CD4-positive, alpha-beta T cell treated with Interleukin-1 beta for 1 hour (primary cell): ENCODE measurements around the gene KIF3B.
"Not testable (repeated sequence)": the region's sequence is repeated elsewhere in the genome, so short reads cannot be mapped to it uniquely, and the experiment has no call there.

Source experiments
- DNase-seq, 2 donors: peaks; one replicate each; pipeline ENCODE4 v3.0.0-alpha.2; 2020 to 2022

The KIF3B gene

DNA sequence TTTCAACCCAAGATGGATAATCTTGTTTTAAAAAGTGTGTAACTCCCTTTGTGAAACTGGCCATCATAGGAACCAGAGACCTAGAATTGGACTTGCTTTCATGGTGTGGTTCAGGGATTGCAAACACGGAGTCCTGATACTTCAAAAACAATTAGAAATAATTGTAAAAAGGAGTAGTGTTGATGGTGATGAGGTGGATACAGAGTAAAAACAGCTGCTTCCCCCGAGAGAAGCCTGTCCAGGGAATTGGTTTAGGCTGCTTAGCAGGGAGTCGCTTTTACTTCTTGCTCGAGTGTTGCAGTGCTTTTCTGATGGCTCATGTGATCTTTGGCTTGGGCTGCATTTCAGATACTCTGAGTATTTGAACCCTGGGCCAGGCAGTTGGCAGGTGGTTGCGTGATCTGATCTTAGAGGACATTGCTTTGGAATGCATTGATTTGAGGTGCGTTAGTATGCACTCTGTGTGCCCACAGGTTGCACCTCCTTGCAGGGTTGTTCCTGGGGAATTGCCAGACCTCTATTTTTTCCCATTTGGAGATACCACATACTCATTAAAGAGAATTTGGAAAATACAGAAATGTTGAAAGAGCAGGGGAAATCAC is 19.5 kb downstream of the KIF3B start:
- DNase-seq = no peak

DNA sequence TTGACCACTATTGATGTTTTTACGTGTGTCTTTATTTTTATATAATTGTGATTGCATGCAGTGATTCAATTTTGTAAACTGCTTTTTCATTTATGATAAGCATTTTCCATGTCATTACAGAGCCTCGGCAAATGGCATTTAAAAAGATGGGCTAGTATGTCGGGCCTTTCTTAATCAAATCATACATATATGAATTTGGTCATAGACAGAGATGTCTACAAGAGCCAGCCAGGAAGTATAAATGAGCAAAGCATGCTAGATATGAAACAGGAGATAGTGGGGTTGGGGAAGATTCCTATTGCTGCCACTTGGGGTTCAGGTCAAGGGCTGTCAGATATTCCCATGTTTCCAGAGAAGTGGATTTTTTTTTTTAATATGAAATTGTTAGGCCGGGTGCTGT is 20.0 kb downstream of the KIF3B start:
- no peak for DNase-seq

DNA sequence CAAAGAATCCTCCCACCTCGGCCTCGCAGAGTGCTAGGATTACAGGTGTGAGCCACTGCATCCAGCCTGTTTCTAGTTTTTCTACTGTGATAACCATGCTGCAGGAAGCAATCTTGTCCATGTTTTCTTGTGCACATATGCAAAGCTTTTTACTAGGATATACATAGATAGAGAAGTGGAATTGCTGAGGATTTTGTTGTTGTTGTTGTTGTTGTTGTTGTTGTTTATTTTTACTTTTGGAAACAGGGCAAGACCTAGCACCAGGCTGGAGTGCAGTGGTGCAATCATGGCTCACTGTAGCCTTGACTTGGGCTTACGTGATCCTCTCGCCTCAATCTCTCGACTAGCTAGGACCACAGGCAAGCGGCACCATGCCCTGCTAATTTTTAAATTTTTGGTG is 23.2 kb downstream of the KIF3B start:
- no peak for DNase-seq

DNA sequence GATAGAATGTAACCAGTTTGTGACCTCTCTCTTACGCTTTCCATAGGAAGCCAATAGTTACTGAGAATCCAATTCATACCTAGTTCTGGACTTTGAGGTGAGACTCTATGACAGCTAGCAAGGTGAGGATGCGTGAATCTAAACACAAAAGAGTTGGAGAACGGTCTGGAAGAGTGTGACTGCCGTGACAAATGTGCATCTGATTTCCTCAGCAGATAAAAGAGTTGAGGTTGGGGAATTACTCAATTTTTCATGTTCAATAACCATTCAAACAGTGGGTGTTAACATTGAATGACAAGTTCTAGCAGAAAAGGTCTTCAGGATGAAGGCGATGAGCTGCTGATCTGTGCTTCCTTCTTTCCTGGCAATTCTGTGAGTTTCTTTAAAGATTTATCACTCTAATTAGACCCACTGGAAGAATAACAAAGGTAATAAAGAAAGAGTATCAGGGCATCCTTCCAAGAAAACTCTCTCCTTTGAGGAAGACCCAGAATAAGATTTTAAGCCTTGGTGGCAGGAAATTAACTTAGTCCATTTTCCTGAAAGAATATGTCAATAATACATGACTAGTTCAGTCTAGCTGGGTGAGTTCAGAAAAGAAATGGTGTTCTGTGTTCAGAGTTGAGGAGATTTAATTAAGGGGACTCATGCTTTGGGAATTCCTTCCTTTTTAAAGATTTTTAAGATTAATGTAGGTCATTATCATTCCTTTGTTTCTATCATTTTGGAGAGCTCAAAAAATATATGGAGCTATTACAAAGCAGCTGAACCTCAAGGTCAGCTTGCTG is 24.5 kb downstream of the KIF3B start:
- no peak for DNase-seq

DNA sequence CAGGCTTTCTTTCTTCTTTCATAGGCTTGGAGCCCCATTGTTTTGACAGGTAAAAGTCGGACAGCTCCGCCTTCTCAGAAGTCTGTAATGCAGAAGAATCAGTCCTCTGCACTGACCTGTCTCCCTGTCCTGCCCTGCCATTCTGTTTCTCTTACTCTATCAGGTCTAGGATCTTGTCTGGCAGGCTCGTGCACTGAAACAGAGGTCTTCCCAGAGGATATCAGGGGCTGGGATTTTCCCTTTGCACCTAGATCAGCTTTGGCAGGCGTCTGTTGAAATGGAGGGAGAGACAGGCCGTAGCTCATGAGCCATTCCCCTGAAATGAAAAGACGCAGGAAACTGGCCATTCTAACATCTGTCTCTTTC is 25.0 kb downstream of the KIF3B start:
- no peak for DNase-seq

DNA sequence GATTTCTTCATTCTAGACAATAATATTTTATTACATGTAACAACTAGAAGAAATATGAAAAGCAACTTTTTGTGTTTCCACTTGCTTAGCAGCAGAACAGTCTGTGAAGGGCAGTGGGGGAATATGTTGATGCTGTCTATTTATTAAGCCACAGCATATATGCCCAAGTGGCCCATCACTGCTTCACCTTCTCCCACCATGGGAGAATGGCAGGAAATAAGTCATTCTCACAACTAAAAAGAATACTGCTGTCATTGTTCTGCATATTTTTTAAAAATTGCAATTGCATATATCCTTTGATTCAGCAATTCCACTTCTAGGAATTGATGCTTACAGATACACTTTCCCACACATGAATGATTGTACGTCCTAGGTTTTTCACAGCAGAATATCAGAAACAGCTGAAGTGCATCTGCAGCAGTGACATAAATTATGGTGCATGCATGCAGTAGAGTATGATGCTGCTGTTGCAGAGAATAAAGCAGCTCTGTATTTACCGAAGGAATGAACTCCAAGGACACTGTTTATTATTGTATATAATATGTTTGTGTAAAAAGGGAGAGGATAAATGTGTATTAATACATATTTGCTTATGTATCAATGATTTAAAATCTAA is 26.8 kb downstream of the KIF3B start:
- DNase-seq = no peak

DNA sequence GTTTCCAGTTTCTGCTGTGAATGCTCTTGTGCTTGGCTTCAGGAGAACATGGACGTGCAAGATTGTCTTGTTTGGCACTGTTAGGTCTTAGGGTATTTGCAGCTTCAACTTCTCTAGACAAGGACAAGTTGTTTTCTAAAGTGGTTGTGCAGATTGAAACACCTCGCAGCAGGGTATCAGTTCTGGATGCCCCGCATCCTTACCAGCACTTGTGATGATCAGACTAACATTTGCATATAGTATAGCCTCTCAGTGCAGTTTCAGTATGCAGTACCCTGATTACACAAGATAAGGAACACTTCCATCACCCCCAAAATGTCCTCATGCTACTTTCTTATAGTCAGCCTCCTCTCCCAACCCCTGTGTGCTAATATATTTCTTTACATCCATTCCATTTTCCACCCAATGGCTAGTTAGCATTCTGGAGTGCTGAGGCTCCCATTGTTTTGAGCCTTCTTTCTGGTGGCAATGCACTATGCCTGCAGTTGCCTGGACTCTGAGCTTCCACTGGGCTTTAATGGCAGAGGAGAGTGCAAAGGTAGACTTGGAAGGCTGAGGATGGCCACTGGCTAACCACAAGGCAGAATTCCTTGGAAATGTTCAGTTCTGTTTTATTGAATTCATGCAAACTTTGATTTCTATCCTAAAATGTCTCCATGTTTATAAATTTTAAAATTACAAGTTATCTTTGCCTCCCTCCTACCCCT is 35.4 kb downstream of the KIF3B start:
- no peak for DNase-seq

DNA sequence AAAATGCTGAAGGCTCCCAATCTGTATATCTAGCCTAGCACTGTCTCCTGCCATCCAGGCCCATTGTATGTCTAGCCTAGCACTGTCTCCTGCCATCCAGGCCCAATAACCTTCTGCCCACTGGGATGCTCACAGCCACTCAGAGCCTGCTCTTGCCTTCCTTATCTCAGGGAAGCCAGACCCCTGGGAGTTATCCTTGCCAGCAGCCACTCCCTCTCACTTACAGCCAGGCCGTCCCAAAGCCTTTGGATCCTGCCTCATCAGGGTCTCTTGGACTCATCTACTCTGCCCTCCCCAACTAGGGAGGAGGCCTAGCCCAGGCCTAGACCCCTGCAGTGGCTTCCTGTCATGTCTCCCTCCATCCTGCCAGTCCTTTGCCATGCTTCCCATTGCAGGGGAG is 37.3 kb downstream of the KIF3B start:
- no peak for DNase-seq

DNA sequence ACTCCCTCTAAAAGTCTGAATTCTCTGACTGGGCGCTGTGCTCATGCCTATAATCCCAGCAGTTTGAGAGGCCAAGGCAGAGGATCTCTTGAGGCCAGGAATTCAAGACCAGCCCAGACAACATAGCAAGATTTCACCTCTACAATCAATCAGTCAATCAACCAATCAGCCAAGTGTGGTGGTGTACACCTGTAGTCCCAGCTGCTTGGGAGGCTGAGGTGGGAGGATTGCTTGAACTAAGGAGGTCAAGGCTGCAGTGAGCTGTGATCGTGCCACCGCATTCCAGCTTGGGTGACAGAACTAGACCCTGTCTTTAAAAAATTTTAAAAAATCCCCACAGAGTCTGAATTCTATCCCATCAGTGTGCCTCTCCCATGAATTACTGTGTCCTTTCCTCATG is 37.9 kb downstream of the KIF3B start:
- DNase-seq = no peak

DNA sequence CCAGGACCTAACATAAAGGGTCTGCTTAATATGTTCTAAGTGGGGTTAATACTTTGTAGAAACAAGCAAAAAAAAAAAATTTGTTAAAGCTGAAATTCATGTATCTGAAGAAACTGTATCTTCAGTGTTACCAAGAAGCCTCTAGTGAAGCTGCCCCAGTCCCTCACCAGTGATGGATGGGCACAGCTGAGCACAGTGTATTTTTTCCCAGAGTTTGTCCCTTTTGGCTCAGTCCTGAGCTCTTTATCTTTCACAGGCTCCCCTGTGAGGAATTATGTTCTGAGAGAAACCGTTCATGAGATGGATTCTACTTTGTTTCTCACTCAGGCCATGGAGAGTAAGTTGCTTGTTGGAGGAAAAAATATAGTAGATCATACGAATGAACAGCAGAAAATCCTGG is 38.4 kb downstream of the KIF3B start:
- DNase-seq = no peak

DNA sequence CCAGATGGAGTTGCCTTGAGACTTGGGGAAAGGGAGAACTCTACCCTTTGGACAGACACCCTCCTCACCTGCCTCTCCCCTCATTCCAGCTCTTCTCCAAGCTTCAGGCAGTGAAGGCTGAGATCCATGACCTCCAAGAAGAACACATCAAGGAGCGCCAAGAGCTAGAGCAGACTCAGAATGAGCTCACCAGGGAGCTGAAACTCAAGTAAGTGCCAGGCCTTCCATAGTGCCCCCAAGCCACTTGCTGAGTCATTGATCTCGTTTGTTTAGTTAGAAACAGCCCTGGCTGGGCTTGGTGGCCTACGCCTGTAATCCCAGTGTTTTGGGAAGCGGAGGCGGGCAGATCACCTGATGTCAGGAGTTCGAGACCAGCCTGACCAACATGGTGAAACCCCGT is 39.2 kb downstream of the KIF3B start:
- no peak for DNase-seq

DNA sequence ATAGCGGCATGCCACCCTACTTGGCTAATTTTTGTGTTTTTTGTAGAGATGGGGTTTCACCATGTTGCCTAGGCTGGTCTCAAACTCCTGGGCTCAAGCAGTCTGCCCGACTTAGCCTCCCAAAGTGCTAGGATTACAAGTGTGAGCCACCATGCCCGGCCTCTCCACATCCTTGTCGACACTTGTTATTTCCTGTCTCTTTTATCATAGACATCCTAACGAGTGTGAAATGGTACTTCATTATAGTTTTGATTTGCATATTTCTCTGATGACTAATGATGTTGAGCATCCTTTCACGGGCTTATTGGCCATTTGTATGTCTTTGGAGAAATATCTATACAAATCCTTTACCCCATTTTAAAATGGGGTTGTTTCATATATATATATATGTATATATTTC is 41.6 kb downstream of the KIF3B start:
- DNase-seq = no peak

DNA sequence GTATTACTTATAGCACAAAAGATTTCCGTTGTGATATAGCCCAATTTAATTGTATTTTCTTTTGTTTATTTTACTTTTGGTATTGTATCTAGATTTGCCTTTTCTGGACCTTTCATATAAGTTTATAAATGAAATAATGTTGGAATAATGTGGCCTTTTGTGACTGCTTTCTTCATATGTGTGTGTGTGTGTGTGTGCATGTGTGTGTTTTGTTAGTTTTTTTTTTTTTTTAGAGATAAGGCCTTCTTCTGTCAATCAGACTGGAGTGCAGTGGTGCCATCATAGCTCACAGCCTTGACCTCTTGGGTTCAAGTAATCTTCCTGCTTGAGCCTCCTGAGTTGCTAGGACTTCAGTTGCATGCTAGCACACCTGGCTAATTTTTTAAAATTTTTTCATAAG is 42.9 kb downstream of the KIF3B start:
- DNase-seq = no peak

DNA sequence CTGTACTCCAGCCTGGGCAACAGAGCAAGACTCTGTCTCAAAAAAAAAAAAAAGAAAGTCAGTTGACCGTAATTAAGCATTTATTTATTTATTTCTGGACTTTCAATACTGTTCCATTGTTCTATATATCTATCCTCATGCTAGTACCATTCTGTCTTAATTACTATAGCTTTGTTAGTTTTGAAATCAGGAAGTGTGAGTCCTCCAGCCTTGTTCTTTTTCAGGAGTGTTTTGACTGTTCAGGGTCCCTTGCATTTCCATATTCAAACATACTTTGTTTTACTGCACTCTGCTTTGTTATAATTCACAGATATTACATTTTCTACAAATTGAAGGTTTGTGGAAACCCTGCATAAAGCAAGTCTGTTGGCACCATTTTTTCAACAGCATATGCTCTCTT is 43.9 kb downstream of the KIF3B start:
- no peak for DNase-seq

DNA sequence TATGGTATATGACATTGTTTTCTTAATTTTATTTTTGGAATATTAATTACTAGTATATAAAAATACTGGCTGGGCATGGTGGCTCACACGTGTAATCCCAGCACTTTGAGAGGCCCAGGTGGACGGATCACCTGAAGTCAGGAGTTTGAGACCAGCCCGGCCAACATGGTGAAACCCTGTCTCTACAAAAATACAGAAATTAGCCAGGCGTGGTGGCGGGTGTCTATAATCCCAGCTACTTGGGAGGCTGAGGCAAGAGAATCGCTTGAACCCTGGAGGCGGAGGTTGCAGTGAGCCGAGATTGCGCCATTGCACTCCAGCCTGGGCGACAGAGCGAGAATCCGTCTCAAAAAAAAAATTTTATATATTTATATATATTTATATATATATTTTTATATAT is 44.8 kb downstream of the KIF3B start:
- not testable (repeated sequence) for DNase-seq

DNA sequence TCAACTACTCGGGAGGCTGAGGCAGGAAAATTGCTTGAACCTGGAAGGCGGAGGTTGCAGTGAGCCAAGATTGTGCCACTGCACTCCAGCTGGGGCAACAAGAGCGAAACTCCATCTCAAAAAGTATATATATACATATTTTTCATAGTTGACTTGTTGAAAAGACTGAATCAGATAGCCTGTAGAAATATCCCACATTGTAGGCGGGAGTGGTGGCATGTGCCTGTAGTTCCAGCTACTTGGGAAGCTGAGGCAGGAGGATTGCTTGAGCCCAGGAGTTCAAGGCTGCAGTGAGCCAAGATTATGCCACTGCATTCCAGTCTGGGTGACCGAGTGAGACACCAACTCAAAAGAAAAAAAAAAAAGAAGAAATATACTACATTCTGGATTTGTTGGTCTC is 46.3 kb downstream of the KIF3B start:
- DNase-seq = not testable (repeated sequence)

DNA sequence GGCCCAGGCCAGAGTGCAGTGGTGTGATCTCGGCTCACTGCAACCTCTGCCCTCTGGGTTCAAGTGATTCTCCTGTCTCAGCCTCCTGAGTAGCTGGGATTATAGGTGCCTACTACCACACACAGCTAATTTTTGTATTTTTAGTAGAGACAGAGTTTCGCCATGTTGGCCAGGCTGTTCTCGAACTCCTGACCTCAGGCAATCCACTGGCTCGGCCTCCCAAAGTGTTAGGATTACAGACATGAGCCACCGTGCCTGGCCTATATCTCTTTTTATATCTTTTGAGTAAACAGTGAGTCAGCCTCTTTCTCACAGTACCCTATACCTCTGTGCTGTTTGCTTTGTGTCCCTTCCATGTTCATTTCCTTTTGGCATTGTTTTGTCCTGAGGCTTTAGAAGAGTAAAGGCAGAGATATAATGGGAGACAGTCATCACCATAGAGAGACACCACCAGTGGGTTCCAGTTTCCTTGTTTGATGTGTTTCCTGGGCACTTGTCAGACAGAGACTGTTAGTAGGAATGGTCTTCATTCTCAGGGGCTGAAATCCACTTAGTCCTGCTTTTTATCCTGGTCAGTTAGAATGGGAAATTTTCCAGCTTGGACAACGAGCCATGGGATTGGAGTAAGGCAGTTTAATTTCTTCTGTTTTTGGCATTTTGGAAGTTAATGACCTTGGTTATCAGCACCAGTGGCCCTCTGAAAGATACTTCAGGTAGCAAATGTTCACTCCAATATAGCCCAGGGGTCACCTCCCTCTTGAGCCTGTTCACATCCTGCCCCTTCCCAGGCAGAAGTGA is 48.5 kb downstream of the KIF3B start:
- no peak for DNase-seq

DNA sequence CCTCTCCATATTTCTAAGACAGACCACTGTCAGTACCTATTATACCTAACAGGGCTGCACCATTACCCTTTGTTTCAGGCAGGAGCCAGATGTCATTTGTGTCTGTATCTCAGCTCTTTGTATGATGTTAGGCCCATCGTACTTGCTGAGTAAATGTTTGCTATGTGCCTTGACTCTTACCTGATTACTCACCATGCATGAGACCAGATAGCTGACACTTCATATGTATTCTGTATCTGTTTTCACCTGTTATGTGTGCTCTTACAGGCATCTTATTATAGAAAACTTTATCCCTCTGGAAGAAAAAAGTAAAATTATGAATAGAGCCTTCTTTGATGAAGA is 49.0 kb downstream of the KIF3B start:
- DNase-seq = no peak

DNA sequence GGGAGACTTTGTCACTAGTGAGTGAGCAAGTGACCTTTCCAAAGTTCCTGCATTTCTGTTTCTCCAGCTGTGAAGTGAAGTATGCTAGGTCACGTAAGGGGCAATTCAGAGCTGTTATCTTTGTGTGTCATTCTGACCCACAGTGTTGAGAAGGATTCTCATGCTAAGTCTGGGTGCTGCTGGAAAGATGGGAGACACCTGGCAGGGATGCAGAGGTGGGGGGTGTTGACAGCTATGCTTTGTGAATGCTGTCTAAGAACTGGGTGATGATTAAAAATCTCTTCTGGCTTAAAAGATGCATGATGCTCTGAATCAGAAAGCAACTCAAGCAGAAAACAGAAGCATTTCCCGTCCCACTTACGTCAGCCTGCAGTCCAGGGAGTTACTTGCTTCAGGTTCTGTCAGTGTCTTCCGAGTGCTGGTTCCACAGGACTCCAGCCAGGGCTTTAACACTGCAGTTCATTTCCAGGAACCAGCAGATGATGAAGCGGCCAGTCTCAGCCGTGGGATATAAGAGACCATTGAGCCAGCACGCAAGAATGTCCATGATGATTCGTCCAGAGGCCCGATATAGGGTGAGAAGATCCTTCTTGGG is 49.7 kb downstream of the KIF3B start:
- DNase-seq = no peak

DNA sequence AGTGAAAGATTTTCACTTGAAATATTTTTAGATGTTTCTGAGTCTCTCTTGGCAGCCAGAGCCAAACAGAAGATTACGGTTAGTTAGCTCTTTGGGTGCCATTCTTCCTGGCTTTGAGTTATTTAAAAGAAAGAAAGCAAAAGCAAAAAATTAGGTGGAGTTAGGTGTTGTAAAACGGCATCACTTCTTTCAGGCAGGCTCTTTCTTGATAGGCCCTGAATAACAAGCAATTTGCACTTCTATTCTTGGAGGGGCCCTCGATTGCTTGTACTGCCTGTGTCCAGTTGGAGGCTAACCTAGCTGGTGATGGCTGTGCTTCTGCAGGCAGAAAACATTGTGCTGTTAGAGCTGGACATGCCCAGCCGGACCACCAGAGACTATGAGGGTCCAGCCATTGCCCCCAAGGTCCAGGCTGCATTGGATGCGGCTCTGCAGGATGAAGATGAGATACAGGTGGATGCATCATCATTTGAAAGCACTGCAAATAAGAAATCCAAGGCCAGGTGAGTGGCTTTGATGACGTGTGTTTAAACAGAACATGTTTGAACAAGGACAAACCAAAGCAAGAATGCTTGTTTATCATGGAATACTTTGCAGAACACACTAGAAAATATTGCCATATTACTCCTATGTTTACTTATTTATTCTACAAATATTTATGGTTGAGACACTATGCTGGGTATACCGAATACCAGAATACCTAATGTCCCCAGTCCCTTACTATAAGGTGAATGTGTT is 52.5 kb downstream of the KIF3B start:
- DNase-seq = no peak

DNA sequence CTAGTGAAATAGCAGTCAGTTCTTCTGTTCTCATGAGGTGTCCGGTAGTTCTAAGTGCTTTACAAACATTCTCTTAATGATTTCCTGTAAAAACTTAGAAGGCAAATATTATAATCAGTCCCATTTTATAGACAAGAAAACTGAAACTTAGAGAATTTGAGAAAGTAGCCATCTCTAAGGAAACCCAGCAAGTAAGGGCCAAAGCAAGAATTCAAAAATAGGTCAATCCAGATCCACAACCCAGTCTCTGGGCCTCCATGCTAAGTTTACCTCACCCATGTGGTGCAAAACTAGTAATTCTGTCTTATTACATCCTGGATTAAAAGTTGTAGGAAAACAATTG is 53.1 kb downstream of the KIF3B start:
- DNase-seq = no peak

DNA sequence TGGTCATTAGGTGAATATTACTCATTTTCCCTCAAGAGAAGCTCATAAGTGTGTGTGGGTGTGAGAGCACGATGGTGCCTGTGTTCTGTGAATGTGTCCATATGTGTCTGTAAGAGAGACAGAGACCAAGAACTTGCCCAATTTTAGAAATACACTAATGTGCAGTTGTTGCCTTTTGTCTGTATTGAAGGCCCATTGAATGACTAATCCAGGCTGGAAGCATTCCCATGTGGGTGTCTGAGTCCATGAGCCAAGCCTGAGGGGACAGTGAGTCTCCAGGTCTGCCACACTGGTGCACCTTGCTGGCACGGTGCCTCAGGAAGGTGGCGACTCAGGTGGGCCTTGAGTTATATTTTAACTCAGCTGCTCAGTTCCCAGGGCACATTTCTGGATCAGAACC is 55.2 kb downstream of the KIF3B start:
- DNase-seq = no peak
